Left kidney (tissue), 8 donors: ENCODE measurements around the gene TEX52. TPM values are rescaled to one million over a fixed set of nuclear protein-coding genes. Genes with fewer than 3 reads are reported as not detected.

Source experiments
- DNase-seq: peaks from one replicate; pipeline ENCODE4 v3.0.0-alpha.2; 2013
- long read RNA-seq, 8 donors: transcript quantifications; one replicate each; lab custom pipeline, GENCODE V29; 2026
- polyA plus RNA-seq: library from polyadenylated mRNA; unstranded; fragments of 120-200 nt; gene quantifications from one replicate; pipeline ENCODE4 v1.2.1, GENCODE V29; 2013; ENCODE audit not compliant: insufficient read length

TEX52 gene
- polyA plus RNA-seq = 3.1 TPM
- long read RNA-seq, donor 1 = 0 reads
- long read RNA-seq, donor 2 = 0 reads
- long read RNA-seq, donor 3 = 0 reads
- long read RNA-seq, donor 4 = 0 reads
- long read RNA-seq, donor 5 = 0 reads
- long read RNA-seq, donor 6 = 0 reads
- long read RNA-seq, donor 7 = 0 reads
- long read RNA-seq, donor 8 = 0 reads

- DNase-seq = no peak
These were observed at the start of gene TEX52 for GRCh38 chr12:2857021-2857431. Gene TEX52, minus strand, starts transcription at chr12:2857039. Its CDS starts 13 bp downstream, at chr12:2857026.

GRCh38 chr12:2904260-2904659 is 47.4 kb upstream of the TEX52 start:
- no peak for DNase-seq

DNA sequence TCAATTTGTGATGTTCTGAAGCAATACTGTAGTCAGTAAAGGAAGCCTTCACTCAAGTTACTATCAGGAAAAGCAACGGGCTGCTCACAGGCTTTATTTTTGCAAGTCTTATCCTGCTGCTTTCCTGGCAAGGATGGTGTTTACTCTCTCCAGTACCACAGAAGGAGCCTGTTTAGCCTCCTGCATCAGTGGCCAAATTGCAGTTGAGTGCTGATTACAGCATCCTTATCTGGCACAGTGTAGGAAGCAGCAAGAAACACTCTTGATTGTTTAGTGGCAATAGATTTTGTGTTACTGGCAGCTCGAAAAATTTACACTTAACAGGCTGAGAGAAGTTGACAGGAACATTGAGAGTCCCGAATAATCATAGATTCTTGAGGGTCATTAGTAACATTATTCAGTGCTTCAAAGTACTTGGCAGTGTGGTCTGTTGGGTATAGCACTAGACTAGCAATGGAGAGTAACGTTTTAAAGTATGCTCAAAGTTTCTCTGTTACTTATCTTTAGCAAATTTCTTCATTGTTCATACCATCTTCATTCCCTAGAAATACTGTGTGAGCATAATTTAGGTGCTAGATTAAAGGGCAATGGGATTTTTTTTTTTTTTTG is 45.5 kb upstream of the TEX52 start:
- no peak for DNase-seq

GRCh38 chr12:2900642-2901041 is 43.8 kb upstream of the TEX52 start:
- no peak for DNase-seq

DNA sequence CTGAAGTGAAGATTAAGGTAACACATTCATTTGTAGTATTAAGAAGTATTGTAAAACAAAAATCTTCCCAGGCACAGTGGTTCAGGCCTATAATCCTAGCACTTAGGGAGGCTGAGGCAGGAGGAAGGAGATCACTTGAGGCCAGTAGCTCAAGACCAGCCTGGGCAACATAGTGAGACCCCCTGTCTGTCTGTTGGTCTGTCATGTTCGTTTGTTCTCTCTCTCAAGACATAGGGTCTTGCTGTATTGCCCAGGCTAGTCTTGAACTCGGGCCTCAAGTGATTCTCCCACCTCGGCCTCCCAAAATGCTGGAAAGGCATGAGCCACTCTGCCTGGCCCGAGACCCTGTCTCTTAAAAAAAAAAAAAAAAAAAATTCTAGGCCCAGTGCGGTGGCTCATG is 40.6 kb upstream of the TEX52 start:
- DNase-seq = no peak

DNA sequence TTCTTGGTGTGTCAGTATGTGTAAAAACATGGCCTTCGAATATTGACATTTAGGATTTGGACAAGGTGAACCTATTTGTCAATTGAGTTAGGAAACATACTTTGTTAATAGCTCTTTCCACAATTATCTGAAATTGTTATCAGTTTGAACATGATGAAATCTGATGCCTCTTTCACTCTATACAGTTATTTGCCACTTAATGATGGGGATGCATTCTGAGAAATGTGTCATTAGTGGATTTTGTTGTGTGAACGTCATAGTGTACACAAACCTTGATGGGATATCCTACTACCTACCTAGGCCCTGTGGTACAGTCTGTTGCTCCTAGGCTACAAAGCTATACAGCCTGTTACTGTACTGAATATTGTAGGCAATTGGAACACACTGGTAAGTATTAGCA is 38.7 kb upstream of the TEX52 start:
- no peak for DNase-seq

DNA sequence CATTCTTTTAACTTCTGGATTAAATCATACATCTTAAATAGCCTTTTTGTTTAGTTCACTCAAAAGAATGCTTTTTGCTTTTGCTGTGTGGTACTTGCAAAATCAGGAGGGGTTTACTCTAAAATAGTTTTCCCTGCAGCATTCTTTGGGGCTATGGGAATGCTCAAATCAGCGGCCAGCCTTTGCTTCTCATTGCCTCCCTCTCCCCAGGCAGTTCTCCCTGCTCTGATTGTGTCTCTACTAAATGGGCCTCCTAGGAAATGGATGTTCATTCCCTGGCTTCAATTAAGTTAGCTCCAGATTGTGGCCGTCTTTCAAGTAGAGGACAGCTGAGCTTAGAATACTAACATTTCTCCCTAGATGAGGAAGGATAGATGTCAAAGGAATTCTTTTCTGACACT is 38.2 kb upstream of the TEX52 start:
- no peak for DNase-seq

DNA sequence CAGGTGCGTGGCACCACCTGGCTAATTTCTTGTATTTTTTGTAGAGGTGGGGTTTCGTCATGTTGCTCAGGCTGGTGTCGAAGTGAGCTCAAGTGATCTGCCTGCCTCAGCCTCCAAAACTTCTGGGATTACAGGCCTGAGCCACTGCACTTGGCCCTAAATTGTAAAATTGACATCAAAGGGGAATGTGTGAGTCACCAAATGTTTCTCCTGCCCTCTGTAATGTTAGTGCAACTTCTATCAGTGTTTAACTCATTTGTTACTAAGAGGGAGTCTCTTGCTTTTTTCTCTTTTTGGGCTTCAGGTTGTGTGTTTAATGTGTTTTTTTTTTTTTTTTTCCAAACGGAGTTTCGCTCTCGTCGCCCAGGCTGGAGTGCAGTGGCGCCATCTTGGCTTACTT is 36.2 kb upstream of the TEX52 start:
- DNase-seq = no peak

GRCh38 chr12:2892246-2892645 is 35.4 kb upstream of the TEX52 start:
- no peak for DNase-seq

DNA sequence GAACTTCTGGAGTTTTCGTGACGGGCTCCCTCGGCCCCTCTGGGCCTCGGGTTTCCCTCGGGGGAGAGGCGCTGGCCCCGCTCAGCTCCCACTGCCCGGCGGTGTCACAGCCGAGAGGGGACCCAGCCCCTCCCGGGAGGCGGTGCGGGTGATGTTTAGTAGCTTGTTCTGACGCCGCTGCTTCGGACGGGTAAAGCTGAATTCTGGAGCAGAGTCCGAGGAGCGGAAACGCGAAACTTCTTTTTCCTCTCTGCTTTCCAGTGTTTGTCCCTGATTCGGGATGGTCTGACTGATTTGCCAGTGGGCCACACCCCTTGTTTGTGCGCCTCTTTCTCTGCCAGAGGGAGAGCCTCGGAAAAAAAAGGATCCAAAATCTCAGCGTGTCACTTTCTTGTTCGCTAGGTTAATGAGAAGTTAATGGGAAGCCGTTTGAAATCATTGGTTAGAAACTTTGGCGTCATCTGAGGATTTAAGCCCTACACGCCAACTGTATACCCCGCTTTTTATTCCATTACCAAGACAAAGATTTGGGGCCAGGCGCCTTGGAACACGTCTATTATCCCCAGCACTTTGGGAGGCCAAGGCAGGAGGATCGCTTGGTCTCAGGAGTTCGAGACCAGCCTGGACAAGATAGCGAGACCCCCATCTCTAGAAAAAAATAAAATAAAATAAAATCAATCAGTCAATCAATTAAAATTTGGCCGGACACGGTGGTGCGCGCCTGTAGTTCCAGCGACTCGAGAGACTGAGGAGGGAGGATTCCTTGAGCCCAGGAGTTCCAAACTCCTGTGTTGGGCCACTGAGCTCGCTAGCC is 34.6 kb upstream of the TEX52 start:
- DNase-seq = peak; percentile 67

DNA sequence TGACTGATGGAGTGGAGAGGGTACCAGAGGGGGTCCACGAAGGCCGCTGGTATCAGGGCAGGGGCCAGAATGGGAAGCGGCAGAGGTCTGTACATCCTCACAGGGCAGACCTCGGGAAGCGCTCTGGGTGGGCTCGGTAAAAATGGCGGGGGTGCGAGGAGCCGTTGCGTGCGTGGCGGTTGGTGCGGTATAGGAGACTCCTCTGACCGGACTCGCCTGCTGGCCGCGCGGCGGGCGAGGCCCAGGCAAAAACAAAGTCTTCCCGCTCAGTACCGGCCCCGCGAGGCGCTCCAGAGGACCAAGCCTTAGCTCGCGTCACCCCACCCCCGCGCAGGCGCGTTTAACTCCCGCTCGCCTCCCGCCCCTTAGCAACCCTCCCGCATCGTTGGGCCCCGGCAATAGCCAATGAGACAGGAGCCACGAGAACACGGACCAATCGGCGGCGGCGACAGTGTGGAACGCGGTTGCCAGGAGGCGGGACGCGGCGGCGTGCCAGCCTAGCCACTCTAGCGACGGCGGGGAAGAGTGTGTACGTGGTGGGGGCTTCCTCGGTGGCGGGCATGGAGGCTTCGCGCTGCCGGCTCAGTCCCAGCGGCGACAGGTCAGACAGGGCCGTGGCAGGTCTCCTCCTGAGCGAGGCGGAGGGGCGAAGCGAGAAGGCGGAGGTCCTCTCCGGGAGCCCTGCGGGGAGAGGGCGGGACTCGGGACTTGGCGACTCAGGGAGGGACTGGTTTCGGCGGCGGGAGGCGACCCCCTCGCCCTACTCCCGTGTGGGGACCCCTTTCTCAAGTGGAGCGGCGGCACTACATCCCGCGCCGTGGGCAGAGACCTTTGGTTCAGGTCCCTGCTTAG is 33.8 kb upstream of the TEX52 start, which contains the start of gene TULP3:
TSS of gene TULP3 (plus strand) at position 504 of the 852 bp plus-strand sequence. CDS start at position 561, 57 bp downstream.
- peak; percentile 97 for DNase-seq

DNA sequence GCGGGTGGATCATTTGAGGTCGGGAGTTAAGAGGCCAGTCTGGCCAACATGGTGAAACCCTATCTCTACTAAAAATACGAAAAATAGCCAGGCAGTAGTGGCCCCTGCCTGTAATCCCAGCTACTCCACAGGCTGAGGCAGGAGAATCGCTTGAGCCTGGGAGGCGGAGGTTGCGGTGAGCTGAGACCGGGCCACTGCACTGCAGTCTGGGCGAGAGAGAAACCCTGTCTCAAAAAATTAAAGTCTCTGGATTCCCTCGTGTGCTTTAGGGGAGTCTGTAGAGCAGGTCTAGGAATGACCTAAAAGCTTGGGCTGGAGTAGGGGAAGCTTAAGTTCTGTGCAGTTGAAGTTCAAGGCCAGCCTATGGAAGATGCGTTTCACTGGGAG is 33.2 kb upstream of the TEX52 start:
- no peak for DNase-seq

GRCh38 chr12:2886768-2887450 is 30.1 kb upstream of the TEX52 start:
- no peak for DNase-seq

GRCh38 chr12:2884810-2885209 is 28.0 kb upstream of the TEX52 start:
- no peak for DNase-seq

GRCh38 chr12:2879853-2880252 is 23.0 kb upstream of the TEX52 start:
- no peak for DNase-seq

DNA sequence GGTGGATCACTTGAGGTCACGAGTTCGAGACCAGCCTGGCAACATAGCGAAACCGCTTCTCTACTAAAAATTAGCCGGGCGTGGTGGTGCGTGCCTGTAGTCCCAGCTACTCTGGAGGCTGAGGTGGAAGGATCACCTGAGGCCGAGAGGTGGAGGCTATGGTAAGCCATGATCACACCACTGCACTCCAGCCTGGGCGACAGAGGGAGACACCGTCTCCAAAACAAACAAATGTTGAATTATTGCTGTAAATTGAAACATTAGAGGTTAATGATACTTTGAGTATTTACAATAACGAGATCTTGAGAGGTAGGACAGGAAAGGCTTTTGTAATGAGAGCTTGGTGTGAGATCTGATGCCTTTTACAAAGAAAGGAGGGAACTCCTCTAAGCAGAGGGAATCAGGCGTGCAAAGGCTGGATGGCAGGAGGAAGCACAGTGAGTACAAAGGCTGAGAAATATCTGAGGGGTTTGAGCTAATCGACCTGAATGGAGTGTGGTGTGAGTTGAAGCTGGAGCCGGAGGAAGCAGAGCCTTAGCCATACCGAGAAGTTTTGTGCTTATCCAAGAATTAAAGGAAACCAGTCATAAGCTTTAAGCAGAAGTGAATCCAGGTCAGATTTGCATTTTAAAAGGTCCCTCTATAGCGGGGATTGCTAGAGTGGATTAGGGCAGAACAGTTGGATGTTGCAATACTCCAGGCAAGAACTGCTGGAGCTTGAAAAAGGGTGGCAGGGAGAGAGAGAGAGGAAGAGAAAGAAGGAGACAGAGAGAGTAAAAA is 21.3 kb upstream of the TEX52 start:
- DNase-seq = peak; percentile 31

DNA sequence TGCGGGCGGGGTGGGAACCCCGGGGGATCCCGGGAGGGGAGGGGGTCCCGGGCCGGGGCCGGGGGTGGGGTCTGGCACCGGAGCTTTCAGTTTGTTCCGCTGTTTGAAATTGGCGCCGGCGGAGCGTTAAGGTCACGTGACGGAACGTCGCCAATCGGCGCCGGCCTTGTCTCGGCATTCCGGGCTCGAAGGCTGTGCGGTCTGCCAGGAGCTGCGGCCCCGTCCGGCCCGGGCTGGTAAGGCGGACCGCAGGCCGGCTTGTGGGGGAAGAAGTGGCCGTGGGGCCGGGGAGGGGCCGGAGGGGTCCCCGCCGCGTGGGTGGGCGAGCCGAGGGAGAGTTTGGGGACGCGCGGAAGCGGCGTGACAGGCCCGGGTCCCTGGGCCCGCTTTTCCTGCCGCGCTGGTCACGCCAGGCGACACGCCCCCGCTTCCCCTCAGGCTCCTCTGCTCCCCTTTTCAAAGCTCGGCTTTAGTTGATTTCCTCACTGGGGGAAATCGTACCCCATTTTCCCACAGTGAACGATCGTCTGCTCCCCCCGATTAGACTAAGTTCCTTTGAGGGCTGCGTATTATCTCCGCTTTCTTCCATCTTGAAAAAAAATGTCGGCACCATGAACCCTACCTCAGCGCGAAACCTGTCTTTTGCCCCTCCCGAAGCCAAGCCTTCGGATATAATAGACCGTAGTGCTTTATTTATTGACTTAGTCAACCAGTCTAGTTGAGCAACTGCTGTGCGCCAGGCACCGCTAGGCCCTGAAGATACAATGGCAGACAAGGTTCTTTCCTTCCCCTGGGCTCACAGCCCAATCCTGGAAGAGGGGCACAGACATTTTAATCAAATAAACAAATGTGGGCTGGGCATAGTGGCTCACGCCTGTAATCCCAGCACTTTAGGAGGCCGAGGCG is 20.5 kb upstream of the TEX52 start, which contains the start of the genes FOXM1 and RHNO1:
TSS of gene FOXM1 (minus strand) at position 128 of the 906 bp plus-strand sequence. CDS start 2,696 bp downstream, outside the sequence.
TSS of gene RHNO1 (plus strand) at position 177 of the 906 bp plus-strand sequence. CDS start 8,144 bp downstream, outside the sequence.
- DNase-seq = peak; percentile 91

- no peak for DNase-seq
These were observed 19.7 kb upstream of the TEX52 start for GRCh38 chr12:2876431-2877046.
